ENCODE measurements around the gene CHAF1A.

DNA sequence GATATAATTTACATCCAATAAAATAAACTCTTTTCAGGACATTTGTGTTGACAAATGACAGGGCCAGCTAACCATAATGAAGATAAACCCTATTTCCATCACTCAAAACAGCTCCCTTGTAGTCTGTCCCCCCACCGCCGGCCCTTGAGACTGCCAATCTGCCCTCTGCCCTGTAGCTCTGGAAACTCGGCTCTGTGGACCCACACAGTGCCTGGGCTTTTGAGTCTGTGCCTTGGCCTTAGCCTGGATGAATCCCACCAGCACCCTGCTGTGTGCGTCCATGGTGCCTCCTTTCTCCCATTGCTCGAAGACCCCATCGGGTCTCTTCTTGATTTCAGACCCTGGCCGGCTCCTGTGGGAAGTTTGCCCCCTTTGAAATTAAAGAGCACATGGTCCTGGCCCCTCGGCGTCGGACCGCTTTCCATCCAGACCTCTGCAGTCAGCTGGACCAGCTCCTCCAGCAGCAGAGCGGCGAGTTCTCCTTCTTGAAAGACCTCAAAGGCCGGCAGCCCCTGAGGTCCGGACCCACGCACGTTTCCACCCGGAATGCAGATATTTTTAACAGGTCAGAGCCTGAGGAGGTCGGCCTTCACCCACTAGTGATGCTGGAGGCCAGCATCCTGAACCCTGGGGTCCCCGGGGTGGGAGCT is 26.0 kb downstream of the CHAF1A start:
- no peak for TF ChIP-seq POLR2AphosphoS5 (IDR thresholded peaks at IDR 0.05; ENCODE audit: low read depth)
- TF ChIP-seq, protein P1, sequence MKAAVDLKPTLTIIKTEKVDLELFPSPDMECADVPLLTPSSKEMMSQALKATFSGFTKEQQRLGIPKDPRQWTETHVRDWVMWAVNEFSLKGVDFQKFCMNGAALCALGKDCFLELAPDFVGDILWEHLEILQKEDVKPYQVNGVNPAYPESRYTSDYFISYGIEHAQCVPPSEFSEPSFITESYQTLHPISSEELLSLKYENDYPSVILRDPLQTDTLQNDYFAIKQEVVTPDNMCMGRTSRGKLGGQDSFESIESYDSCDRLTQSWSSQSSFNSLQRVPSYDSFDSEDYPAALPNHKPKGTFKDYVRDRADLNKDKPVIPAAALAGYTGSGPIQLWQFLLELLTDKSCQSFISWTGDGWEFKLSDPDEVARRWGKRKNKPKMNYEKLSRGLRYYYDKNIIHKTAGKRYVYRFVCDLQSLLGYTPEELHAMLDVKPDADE (IDR thresholded peaks at IDR 0.05): no peak
- TF ChIP-seq, protein P2, sequence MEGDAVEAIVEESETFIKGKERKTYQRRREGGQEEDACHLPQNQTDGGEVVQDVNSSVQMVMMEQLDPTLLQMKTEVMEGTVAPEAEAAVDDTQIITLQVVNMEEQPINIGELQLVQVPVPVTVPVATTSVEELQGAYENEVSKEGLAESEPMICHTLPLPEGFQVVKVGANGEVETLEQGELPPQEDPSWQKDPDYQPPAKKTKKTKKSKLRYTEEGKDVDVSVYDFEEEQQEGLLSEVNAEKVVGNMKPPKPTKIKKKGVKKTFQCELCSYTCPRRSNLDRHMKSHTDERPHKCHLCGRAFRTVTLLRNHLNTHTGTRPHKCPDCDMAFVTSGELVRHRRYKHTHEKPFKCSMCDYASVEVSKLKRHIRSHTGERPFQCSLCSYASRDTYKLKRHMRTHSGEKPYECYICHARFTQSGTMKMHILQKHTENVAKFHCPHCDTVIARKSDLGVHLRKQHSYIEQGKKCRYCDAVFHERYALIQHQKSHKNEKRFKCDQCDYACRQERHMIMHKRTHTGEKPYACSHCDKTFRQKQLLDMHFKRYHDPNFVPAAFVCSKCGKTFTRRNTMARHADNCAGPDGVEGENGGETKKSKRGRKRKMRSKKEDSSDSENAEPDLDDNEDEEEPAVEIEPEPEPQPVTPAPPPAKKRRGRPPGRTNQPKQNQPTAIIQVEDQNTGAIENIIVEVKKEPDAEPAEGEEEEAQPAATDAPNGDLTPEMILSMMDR (conservative IDR thresholded peaks at IDR 0.05; ENCODE audit: low read depth in 2 of 2): no peak
- TF ChIP-seq EZH2 (IDR thresholded peaks at IDR 0.05; ENCODE audit: low read depth, unreplicated experiment): no peak

All from GM23338 (cell line).